HG03196 (cell line): ENCODE data around the gene ARL4D.
"Not testable (repeated sequence)": the region's sequence is repeated elsewhere in the genome, so short reads cannot be mapped to it uniquely, and the experiment has no call there.

ENCODE experiments used
- ATAC-seq: cut with Tn5 transposase; IDR thresholded peaks from one replicate; pipeline ENCODE4 v1.9.1; 2021; ENCODE audit not compliant: unreplicated experiment

Gene ARL4D

DNA sequence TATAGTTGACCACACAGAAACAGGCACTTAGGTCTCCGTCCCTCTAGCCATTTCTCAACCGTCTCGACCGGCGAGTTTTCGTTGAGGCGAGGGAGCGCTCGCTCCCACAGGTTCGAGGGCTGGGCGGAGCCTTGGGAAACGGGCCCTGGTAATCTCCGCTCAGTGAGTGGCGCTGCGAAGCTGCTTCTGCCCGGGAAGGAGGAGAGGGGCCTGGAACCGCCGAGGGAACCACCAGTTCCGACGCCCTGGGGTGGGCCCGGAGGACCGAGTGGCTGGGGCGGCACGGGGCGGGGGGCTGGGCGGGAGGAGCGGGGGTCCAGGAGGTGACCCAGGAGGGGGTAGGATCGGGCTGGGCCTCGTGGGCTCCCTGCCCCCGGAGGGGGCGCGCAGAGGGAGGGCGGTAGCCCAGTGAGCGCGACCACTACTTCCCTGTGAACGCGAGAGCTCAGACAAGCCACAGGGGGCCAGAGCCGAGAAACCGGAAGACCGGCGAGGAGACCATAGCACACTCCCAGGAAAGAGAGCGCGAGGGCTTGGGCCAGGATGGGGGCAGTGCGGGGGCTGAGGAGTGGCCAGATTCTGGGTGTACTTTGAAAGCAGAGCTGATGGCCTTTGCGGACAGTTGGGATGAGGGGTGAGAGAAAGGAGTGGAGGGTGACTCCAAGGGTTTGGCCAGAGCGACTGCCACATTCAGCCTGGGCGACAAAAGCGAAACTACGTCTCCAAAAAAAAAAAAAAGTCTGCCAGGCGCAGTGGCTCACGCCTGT, 29.9 kb upstream of the ARL4D start:
- ATAC-seq: peak; percentile 30

DNA sequence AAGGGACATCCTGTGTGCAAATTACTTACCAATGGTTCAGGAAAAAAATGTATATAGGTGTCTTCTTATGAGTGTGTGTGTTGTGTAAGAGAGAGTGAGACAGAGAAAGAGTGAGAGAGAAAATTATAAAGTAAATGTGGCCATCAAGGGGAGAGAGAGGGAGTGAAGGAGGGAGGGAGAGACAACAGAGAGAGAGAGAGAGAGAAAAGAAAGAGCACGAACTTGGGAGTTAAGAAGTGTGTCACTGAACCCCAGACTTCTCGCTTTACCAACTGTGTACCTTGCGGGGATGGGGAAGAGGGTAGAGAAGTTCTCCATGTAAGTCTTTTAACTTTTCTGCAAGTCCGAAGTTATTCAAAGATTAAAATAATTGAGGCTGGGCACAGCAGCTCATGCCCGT, 28.8 kb upstream of the ARL4D start:
- no peak for ATAC-seq

DNA sequence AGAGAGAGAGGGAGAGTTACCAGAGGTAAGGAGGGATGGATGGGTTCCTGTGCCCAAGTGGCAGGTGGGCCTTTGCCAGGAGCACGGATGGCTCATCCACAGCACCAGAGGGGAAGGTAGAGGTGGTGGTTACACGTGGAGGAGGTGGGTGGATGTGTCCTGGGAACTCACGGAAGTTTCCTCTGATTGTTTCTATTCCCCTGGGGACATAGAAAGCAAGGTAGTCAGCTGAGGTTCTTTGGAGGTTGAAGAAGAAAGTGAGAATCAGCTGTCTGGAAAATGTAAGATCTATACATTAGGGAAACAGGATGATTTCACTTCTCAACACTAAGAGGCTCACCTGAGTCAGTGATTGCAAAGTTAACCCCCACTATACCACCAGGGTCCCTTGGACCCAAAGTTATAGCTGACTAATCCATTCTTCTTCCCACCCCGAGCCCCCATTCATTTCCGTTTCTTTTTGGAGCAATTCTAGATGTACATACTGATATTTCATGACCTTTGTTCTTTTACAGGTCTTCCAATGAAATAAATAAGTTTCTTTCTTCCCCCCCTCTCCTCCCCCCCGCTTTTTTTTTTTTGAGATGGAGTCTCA, 27.5 kb upstream of the ARL4D start:
- ATAC-seq: no peak

DNA sequence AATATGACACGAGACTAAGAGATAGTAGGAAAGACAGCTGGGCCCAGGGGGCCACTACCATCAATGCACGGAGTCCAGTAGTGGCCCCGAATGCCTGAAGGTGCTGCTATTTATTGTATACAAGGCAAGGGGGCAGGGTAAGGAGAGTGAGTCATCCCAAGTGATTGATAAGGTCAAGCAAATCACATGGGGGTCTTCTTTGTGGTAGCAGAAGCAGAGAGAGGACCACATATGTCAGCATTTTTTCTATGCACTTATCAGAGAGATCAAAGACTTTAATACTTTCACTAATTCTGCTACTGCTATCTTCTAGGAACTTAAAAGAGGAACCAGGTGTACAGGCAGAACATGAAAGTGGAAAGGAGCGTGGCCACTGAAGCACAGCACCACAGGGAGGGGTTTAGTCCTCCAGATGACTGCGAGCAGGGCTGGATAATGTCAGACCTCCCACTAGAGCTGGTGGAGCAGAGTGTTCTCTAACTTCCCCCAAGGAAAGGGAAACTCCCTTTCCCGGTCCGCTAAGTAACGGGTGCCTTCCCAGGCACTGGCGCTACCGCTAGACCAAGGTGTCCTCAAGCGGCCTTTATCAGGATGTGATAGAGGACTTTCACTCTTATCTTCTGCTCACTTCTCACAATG, 26.4 kb upstream of the ARL4D start:
- no peak for ATAC-seq

DNA sequence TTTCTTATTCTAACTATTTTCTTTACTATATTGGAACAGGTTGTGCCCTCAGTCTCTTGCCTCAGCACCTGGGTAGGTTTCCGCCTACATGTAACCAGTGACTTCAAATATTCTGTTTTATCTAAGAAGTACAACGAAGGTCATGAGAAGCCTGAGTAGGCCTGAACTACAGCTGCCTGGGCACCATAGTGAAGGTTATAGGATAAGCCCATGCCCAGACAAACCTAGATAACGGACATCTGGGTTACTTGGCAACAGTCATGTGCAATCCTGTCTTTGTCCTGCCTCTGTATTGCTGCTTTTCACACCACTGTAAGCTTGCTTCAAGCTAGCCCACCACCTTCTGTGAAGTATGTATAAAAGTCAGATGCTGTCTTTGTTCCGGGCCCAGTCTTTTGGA, 25.4 kb upstream of the ARL4D start:
- no peak for ATAC-seq

DNA sequence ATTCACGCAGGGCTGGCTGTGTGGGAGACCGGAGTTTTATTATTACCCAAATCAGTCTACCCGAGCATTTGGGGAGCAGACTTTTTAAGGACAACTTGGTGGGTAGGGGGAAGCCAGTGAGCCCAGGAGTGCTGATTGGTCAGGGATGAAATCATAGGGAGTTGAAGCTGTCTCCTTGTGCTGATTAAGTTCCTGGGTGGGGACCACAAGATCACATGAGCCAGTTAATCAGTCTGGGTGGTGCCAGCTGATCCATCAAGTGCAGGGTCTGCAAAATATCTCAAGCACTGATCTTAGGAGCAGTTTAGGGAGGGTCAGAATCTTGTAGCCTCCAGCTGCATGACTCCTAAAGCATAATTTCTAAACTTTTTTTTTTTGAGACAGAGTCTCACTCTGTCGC, 22.9 kb upstream of the ARL4D start:
- not testable (repeated sequence) for ATAC-seq

DNA sequence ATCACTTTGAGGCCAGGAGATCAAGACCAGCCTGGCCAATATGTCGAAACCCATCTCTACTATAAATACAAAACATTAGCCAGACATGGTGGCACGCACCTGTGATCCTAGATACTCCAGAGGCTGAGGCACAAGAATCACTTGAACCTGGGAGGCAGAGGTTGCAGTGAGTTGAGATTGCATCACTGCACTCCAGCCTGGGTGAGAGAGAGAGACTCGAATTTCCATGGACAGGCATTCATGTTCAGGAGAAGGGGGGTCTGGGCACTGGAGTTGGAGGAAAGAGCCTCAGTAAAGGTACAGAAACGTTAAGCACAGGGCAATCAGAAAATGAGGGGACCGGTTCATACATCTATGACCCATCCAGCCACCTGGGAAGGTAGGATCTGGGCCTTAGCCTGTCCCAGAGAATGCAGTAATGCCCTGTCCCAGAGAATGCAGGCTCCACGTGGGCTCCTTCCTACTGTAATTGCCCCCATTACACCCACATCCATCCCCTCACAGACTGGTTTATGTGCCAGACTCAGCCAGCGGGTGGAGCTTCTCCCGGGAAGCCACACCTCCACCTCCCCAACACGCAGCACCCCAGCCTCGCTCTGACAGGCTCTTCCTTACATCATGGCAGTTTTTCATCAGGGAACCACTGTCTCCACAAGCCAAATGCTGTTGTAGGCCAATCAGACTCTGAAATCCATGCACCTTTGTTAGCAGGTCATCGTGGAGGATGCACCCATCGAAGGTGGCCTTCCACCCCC, 21.6 kb upstream of the ARL4D start:
- no peak for ATAC-seq

DNA sequence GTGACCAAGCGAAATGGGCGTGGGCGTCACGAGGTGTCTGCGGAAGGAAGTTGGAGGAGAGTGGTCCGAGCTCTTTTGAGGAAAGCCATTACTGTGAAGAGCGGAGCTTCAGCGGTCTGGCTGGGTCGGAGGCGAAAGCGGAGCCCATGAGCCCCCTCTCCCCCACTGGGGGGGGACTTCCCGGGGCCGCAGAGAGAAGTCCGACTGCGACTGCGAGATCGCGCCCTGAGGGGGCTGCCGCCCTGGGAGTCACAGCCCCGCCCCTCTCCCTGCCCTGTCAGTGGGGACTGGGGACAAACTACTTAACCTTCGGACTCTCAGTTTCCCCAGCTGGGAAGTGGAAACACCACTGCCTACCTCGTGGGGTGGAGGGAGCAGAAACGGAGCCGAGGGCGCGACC, 20.0 kb upstream of the ARL4D start:
- no peak for ATAC-seq

DNA sequence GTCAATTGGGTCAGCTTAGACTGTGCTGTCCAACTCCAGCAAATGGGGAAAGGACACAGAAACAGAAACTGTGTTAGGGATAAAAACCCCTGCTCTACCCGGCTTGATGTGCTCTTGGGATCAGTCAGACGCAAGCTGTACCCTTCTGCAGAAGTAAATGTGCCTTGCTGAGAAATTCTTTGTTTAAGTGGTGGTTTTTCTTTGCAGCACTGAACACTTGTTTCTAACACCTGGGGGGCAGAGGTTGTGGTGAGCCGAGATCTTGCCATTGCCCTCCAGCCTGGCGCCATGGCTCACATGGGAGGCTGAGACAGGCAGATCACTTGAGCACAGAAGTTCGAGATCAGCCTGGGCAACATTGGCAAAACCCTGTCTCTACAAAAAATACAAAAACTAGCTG, 18.5 kb upstream of the ARL4D start:
- ATAC-seq: no peak

DNA sequence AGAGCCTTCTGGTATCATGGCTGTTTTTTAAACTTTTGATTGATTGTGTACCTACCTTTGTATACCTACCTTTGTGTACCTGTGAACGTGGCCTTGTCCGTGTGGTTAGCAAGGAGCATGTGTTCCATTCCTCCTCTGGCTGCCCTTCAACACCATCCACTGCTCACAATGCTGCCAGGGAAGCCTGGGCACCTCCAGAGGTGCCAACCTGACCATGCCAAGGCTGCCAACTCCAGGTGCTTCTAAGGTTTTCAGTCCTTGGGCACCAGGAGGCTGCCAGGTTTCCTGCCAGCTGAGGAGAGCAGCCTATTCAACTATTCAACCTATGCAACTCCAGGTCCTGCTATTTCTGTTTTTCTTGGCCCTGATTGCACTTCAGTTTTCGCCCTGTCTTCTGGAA, 17.6 kb upstream of the ARL4D start:
- no peak for ATAC-seq

DNA sequence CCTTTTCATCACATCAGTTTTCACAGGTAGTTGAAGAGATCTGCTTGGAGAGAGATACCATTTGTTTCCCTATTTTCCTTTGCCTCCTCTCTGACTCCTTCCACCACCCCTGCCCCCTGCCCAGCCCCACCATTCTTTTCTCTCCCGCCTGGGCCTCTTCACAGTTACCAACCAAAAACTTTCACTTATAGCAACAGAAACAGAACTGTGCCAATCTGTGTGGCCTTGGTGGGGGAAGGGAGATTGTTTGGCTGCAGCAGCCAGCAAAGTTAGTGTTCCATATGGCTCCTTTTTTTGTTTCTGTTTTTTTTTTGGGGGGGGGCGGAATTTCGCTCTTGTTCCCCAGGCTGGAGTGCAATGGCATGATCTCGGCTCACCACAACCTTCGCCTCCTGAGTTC, 17.2 kb upstream of the ARL4D start:
- ATAC-seq: no peak

DNA sequence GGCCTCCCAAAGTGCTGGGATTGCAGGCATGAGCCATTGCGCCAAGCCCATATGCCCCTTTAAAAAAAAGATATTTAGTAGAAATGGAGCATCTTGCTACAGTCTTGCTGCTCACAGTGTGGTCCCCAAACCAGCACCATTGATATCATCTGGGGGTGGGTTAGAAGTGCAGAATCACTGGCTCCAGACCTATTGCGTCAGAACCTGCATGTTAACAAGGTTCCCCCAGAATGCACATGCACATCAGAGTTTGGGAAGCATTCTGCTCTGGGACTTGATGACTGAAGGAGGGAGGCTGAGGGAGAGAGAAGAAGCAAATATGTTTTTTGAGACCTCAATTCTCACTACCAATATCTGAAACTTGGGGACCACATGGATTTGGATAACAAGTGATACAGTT, 16.0 kb upstream of the ARL4D start:
- no peak for ATAC-seq

DNA sequence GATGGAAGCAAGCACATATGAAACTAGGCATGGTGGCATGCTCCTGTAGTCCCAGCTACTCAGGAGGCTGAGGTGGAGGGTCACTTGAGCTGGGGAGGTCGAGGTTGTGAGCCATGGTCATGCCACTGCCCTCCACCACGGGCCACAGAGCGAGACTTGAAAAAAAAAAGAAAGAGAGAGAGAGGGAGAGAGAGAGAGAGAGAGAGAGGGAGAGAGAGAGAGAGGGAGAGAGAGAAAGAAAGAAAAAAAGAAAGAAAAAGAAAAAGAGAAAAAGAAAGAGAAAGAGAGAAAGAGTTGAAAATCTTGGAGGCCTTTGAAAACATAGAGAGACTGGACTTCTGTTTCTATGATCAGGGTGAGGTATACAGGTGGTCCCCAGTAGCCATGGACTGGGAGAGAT, 15.4 kb upstream of the ARL4D start:
- no peak for ATAC-seq

DNA sequence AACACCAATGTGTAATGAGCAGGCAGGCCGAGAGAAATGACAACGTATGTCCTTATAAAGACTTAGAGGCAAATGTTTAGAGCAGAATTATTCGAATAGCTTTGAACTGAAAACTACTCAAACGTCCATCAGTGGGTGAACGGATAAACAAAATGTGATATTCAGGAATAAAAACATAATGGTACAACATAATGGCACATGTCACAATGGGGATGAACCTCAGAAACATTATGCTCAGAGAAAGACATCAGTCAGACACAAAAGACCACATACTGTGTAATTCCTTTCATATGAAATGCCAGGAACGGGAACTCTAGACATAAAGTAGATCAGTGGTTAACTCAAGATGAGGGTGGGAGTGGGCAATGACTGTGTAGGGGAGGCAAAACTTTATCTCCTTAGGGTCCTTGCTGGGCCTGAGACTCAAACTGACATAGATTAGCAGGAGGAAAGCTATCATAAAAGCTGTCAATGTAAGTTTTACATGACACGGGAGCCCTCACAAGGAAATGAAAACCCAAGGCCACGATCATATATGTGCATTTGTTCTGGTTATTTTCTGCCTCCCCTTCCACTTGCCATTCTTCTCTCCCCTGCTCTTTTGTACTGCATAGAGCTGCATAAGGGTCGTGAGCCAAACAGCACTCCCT, 14.8 kb upstream of the ARL4D start:
- ATAC-seq: no peak

DNA sequence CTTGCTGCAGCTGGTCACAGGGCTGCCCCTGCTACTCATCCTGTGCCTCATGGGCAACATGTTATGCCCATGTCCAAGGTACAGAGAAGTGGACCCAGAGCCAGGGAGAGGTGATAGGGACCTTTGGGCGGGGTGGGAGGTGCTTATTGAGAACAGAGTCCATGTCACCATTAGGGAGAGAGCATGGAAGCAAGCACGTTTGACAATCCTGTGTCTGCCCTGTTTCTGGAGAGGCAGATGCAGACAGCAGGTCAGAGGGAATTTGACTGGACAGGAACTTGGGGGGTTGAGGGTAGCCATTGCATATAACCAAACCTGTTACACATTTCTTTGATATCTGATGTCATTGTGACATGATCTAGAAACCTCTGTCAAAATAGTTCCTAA, 14.3 kb upstream of the ARL4D start:
- no peak for ATAC-seq

DNA sequence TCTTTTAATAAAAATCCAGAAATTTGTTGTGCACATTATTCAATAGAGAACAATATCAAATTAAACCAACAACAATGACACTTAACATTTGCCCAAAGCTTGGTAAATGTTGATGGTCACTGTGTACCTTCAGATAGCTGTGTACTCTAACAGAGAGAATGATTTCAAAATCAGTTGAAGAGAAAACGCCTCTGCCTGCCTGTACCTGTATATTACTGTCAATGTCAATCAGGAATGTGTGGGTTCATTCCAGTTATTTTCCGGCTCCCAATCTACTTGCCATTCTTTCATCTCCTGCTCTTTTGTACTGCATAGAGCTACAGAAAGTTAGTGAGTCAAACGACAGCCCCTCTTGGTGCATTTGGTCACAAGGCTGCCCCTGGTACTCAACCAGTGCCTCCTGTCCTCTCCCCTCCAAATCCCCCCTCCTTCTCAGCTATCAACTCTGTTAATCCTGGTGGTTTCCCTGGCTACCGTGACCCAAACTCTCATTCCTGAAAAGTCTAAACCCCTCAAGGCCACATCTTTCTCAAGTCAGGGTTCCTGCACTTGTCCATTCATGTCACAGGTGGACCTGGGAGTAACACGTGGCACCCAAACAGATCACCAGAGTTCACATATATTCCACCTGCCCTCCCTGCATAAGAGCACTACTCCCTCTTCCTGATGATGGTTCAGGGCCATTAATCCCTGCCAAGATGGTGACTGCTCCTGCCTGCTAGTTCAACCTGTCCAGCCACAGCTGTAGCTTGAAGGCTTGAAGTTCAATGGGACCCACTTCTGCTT, 13.6 kb upstream of the ARL4D start:
- no peak for ATAC-seq

DNA sequence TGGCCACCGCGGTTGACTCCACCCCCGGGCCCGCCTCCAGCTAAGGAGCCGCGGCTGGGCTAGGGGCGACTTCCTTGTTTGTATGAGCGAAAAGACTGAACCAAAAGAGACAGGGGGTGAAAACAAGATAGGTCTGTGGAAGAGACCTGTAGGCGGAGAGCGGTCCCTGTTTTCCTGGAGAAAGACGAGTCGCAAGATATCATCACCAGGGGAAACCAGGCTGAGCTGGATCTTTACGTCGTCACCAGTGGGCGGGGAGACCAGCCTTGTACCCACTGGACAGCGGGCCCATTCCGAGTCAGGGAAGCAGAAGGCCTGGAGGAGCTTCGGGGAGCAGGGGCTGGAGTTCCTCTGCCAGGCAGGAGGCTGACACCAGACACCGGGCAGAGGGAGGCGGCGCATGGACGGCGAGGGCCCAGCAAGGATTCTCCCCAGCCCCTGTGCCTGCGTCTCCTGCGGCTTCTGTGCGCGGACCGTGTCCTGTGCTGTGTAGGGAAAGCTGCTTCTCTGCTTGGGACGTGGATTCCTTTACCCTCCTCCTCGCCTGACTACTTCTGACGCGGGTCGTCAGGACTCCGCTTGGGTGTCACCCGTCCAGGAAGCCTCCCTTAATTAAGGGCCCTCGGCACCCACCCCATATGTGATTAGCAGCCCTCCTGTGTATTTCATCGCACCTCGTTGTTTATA, 10.3 kb upstream of the ARL4D start:
- peak; percentile 72 for ATAC-seq

DNA sequence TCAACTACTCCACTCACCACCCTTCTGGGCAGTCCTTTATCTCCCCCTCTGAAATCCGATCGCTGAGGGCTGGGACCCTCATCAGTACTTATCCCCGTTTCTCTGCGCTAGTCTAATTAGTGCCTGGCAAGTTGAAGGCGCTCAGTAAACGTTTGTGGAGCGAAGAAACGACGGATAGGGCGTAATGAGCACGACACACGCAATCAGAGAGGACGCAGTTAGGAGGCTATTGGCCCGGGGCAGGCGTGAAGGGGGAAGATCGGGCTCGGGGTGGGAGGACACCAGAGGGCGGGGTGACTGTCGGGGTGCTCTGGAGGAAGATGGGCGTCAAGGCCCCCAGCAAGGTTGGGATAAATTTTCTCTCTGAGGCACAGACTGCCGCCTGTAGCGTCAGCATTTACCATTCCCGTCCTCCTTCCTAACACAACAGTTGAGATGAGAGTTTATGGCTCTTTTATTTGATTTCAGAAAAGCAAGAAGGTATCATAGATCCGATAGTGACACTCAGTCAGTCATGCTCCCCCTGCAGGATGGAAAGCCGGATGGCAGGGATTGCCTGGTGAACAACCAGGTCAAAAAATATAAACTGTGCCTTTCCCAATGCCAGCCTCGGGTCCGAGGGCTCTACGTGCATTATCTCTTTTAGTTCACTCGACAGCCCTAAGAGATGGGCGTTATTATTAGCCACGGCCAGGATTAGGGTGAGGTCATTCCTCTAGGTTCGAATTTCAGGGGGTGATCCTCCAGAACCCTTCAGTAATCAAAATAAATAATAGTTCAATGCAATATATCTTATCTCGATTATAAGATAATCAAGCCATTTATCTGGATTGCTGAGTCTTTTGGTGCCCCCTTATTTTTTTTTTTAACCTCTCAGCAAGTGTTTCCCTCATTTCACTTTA, 9.5 kb upstream of the ARL4D start:
- peak; percentile 39 for ATAC-seq

DNA sequence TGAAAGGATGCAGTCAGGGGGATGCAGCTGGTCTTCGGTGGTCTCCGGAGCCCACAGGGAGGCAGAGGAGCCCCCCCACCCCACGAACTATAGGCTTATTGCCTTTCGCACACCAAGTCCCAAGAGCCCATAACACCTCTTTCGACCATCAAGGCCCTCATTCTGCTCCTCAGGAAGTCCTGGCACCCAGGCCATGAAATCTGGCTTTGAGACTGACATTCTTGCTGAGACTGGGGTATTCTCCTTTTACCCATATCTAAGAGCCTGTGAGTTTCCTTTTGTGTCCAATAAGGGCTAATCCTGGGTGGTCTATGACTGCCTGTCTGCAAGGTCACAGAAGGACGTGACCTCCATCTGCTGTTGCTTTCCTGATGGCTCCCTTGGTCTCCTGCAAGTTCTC, 6.4 kb upstream of the ARL4D start:
- no peak for ATAC-seq
